LNCAP (cell line): ENCODE measurements around the gene TMEM132E.

ENCODE experiments used
- CTCF ChIP-seq: fragments of 450-650 bp; IDR thresholded peaks from 2 replicates; pipeline ENCODE4 v1.5.1; 2017; ENCODE audit warnings: mild to moderate bottlenecking

The TMEM132E gene

GRCh38 chr17:34571428-34572130 is 7.8 kb upstream of the TMEM132E start:
- no peak for TF ChIP-seq CTCF

GRCh38 chr17:34572483-34572882 is 6.9 kb upstream of the TMEM132E start:
- TF ChIP-seq CTCF: no peak

- TF ChIP-seq CTCF: no peak
These were observed 4.2 kb upstream of the TMEM132E start for GRCh38 chr17:34575182-34575581.

- TF ChIP-seq CTCF: no peak
These were observed 1.4 kb upstream of the TMEM132E start for GRCh38 chr17:34578016-34578415.

GRCh38 chr17:34578656-34579016 is 746 bp upstream of the TMEM132E start:
- no peak for TF ChIP-seq CTCF

GRCh38 chr17:34579979-34580684 is 750 bp downstream of the TMEM132E start:
- no peak for TF ChIP-seq CTCF

GRCh38 chr17:34580685-34581445 is 1.5 kb downstream of the TMEM132E start:
- TF ChIP-seq CTCF: no peak
